ENCODE data around the gene ARTN. TPM values are rescaled to one million over a fixed set of nuclear protein-coding genes. Genes with fewer than 3 reads are reported as not detected.

ARTN gene
- total RNA-seq, 1 experiment from 2014 or later = 10.6 TPM

GRCh38 chr1:43981135-43981491 is 47.5 kb downstream of the ARTN start:
- Histone ChIP-seq H3K23ac (ENCODE audit: insufficient read length, low read depth, low read length) (no peak overlapping the region), H3K9ac (ENCODE audit: extremely low read depth, insufficient read length, low read length) (no peak overlapping the region), H2BK15ac (ENCODE audit: low read depth, low read length) (no peak overlapping the region), H2AFZ (ENCODE audit: low read length) (no peak overlapping the region), H4K8ac (replicated peaks; ENCODE audit: insufficient read length, low read depth, low read length) (no peak overlapping the region), H3K4me1 (ENCODE audit: insufficient read depth, low read length) (peaks cover 3% of the 10 kb centered on the region; the same call in 1 of the 2 replicates), H4K5ac (ENCODE audit: insufficient read length, low read depth, low read length) (no peak overlapping the region), H3K27me3 (ENCODE audit: insufficient read depth, low read length) (no peaks in the 10 kb centered on the region), H3K27ac (ENCODE audit: insufficient read length, low read depth, low read length) (no peak overlapping the region), H2BK120ac (ENCODE audit: low read depth, low read length, poor library complexity, severe bottlenecking) (no peak overlapping the region), H3K4me2 (ENCODE audit: insufficient read depth, insufficient read length, low read length) (no peak overlapping the region), H3K23me2 (ENCODE audit: insufficient read length, low read depth, low read length, poor library complexity, severe bottlenecking) (peaks cover 10% of the 10 kb centered on the region), H3K18ac (ENCODE audit: insufficient read length, low read depth, low read length) (no peak overlapping the region), H4K91ac (ENCODE audit: insufficient read length, low read depth, low read length) (no peak overlapping the region), H2AK5ac (ENCODE audit: insufficient read length, low read length) (no peak overlapping the region), H3K9me3 (ENCODE audit: control insufficient read depth, low read depth, low read length) (no peaks in the 10 kb centered on the region), H3K79me1 (ENCODE audit: insufficient read depth, low read depth, low read length, poor library complexity, severe bottlenecking) (no peaks in the 10 kb centered on the region), H2BK5ac (ENCODE audit: insufficient read length, low read length) (no peak overlapping the region), H3K14ac (ENCODE audit: insufficient read depth, low read length) (no peak overlapping the region), H3T11ph (ENCODE audit: low read length) (no peak overlapping the region), H2BK20ac (ENCODE audit: low read depth, low read length, poor library complexity, severe bottlenecking) (no peak overlapping the region), H3K56ac (ENCODE audit: insufficient read length, low read depth, low read length) (no peak overlapping the region), H3K79me2 (ENCODE audit: insufficient read depth, low read length) (peaks cover 2% of the 10 kb centered on the region; the same call in 1 of the 2 replicates), H3K4ac (ENCODE audit: low read depth, low read length) (no peak overlapping the region), H2BK12ac (ENCODE audit: insufficient read length, low read depth, low read length) (no peak overlapping the region), H4K20me1 (ENCODE audit: control insufficient read depth, insufficient read depth, insufficient read length) (no peaks in the 10 kb centered on the region)
- no CpG with 5 or more reads among the region's 20 CpGs for WGBS (ENCODE audit: extremely low coverage, insufficient read length, low lambda C conversion rate)
- Mint-ChIP-seq H3K4me1 (peaks cover 20 to 27% of the 10 kb centered on the region in 2 experiments), H3K27ac (no peak overlapping the region), H3K27me3 (ENCODE audit: low read depth) (no peaks in the 10 kb centered on the region), H3K9me3 (no peaks in the 10 kb centered on the region; a peak in 1 of 5 replicates), H3K36me3 (ENCODE audit: insufficient read depth in 1 of 3, low read depth in 3 of 3) (peaks cover 31 to 63% (median 62%) of the 10 kb centered on the region in 3 experiments; a peak in 6 of 7 replicates), H3K4me3 (peak overlapping the region in 1 of 2 experiments; percentile 89; a peak in 1 of 5 replicates)
- no peak for TF ChIP-seq CTCF (conservative IDR thresholded peaks at IDR 0.05)
- DNase-seq = no peak
